GM18520 (cell line): ENCODE measurements around the gene EVI5.
"Not testable (repeated sequence)": the region's sequence is repeated elsewhere in the genome, so short reads cannot be mapped to it uniquely, and the experiment has no call there.

Experiments
- ATAC-seq: cut with Tn5 transposase; IDR thresholded peaks from one replicate; pipeline ENCODE4 v1.9.1; 2021; ENCODE audit not compliant: unreplicated experiment

The EVI5 gene

GRCh38 chr1:92792340-92792782 is 7.5 kb upstream of the EVI5 start:
- no peak for ATAC-seq

GRCh38 chr1:92791487-92792066 is 6.7 kb upstream of the EVI5 start:
- no peak for ATAC-seq

GRCh38 chr1:92790867-92791266 is 6.0 kb upstream of the EVI5 start:
- no peak for ATAC-seq

GRCh38 chr1:92790081-92790480 is 5.2 kb upstream of the EVI5 start:
- ATAC-seq, result no peak

- ATAC-seq, result no peak
These were observed 1.4 kb upstream of the EVI5 start for GRCh38 chr1:92786111-92786901.

- no peak for ATAC-seq
These were observed 778 bp downstream of the EVI5 start for GRCh38 chr1:92784021-92784638.

- not testable (repeated sequence) for ATAC-seq
These were observed 1.4 kb downstream of the EVI5 start for GRCh38 chr1:92783550-92783949.

- no peak for ATAC-seq
These were observed 6.5 kb downstream of the EVI5 start for GRCh38 chr1:92778376-92778775.

- no peak for ATAC-seq
These were observed 10.5 kb downstream of the EVI5 start for GRCh38 chr1:92774407-92774806.

- ATAC-seq, result not testable (repeated sequence)
These were observed 11.2 kb downstream of the EVI5 start for GRCh38 chr1:92773749-92774148.

- no peak for ATAC-seq
These were observed 15.1 kb downstream of the EVI5 start for GRCh38 chr1:92769856-92770255.

- ATAC-seq, result no peak
These were observed 16.0 kb downstream of the EVI5 start for GRCh38 chr1:92768915-92769314.

- no peak for ATAC-seq
These were observed 16.6 kb downstream of the EVI5 start for GRCh38 chr1:92768296-92768695.

- no peak for ATAC-seq
These were observed 20.8 kb downstream of the EVI5 start for GRCh38 chr1:92764116-92764515.

- no peak for ATAC-seq
These were observed 22.6 kb downstream of the EVI5 start for GRCh38 chr1:92762355-92762754.

- no peak for ATAC-seq
These were observed 25.5 kb downstream of the EVI5 start for GRCh38 chr1:92759361-92759760.

- ATAC-seq, result no peak
These were observed 28.4 kb downstream of the EVI5 start for GRCh38 chr1:92756537-92756936.

GRCh38 chr1:92755541-92756461 is 29.1 kb downstream of the EVI5 start:
- no peak for ATAC-seq

- ATAC-seq, result no peak
These were observed 30.2 kb downstream of the EVI5 start for GRCh38 chr1:92754719-92755050.

- ATAC-seq, result no peak
These were observed 30.7 kb downstream of the EVI5 start for GRCh38 chr1:92754000-92754718.

- ATAC-seq, result no peak
These were observed 32.2 kb downstream of the EVI5 start for GRCh38 chr1:92752719-92753118.
